SH-SY5Y (cell line): Measurements from ENCODE around the gene RFC3.

Experiments used
- GATA2 ChIP-seq: IDR thresholded peaks from 2 replicates; pipeline ENCODE4 v1.6.1; 2011; ENCODE audit warnings: mild to moderate bottlenecking, low read depth, low read length
- GATA3 ChIP-seq: IDR thresholded peaks from 2 replicates; pipeline ENCODE4 v1.6.1; 2011; ENCODE audit warnings: low read depth, mild to moderate bottlenecking, low read length, moderate library complexity

DNA sequence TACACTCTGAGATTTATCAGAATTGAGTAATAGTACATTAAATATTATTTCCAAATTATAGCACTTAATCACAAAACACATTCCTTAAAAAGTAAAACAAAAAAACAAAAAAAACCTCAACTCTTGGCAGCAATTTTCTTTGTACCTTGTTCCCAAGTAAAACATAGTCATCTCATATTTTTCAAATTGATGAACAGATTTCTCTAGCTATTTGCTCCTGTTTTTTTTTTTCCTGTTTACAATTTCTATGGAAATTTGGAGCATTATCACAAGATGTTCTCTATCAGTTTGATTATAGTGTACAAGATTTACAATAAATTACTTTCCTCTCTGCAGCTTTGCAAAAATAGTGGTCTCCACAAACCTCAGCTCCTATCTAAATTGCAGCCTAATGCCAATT is 25.0 kb downstream of the RFC3 start:
- TF ChIP-seq GATA2: no peak
- no peak for TF ChIP-seq GATA3
